Liver (tissue), 9 donors: Measurements from ENCODE around the gene KATNB1. TPM values are rescaled to one million over a fixed set of nuclear protein-coding genes. Genes with fewer than 3 reads are reported as not detected.

Experiments used
- DNase-seq: peaks from one replicate; pipeline ENCODE4 v3.0.0-alpha.2; 2017; ENCODE audit warnings: low spot score
- H3K27ac ChIP-seq, 2 donors: one replicate each; pipeline ENCODE4 v1.7.0; 2013; ENCODE audit warnings: inconsistent platforms in 2 of 2, low read length in 2 of 2, control low read depth in 1 of 2, low read depth in 1 of 2, mild to moderate bottlenecking in 1 of 2
- H3K27me3 ChIP-seq, 4 donors: one replicate each; pipeline versions ENCODE4 v1.6.1 to v1.7.0; 2013; ENCODE audit warnings: low read length in 3 of 4, inconsistent platforms in 1 of 4, mild to moderate bottlenecking in 1 of 4, moderate library complexity in 1 of 4; ENCODE audit not compliant: control insufficient read depth in 4 of 4, insufficient read depth in 4 of 4
- H3K36me3 ChIP-seq, 4 donors: one replicate each; pipeline versions ENCODE4 v1.6.1 to v1.7.0; 2013; ENCODE audit warnings: low read length in 3 of 4, mild to moderate bottlenecking in 3 of 4, low read depth in 1 of 4, moderate library complexity in 1 of 4; ENCODE audit not compliant: control insufficient read depth in 4 of 4, insufficient read depth in 3 of 4
- H3K4me1 ChIP-seq, 4 donors: one replicate each; pipeline versions ENCODE4 v1.6.1 to v1.7.0; 2013; ENCODE audit warnings: low read length in 3 of 4, mild to moderate bottlenecking in 3 of 4, moderate library complexity in 1 of 4; ENCODE audit not compliant: control insufficient read depth in 4 of 4, insufficient read depth in 4 of 4
- H3K4me3 ChIP-seq, 3 donors: one replicate each; pipeline versions ENCODE4 v1.6.1 to v1.7.0; 2013; ENCODE audit warnings: low read length in 3 of 3, control low read depth in 1 of 3, low read depth in 1 of 3, mild to moderate bottlenecking in 1 of 3
- H3K9ac ChIP-seq, 2 donors: one replicate each; pipeline ENCODE4 v1.7.0; 2013; ENCODE audit warnings: low read length in 2 of 2, mild to moderate bottlenecking in 2 of 2, moderate library complexity in 2 of 2, control low read depth in 1 of 2, low read depth in 1 of 2
- H3K9me3 ChIP-seq, 4 donors: one replicate each; pipeline versions ENCODE4 v1.6.1 to v1.7.0; 2013; ENCODE audit warnings: low read length in 3 of 4; ENCODE audit not compliant: control insufficient read depth in 4 of 4
- ATF3 ChIP-seq: IDR thresholded peaks from 2 replicates; pipeline ENCODE4 v1.6.1; 2016; ENCODE audit warnings: antibody characterized with exemption
- CTCF ChIP-seq: fragments of 150-350 bp; IDR thresholded peaks from 2 replicates; pipeline ENCODE4 v1.5.1; 2017; ENCODE audit warnings: improper control_type of control experiment, low read depth, low read length; ENCODE audit not compliant: missing input control
- EGR1 ChIP-seq, 2 donors: IDR thresholded peaks; 2 replicates each; pipeline ENCODE4 v1.6.1; 2016 to 2018; ENCODE audit warnings: antibody characterized with exemption in 2 of 2, low read depth in 2 of 2
- FOXA1 ChIP-seq: IDR thresholded peaks from 2 replicates; pipeline ENCODE4 v1.6.1; 2016; ENCODE audit warnings: antibody characterized with exemption
- FOXA2 ChIP-seq: IDR thresholded peaks from 2 replicates; pipeline ENCODE4 v1.6.1; 2016; ENCODE audit warnings: antibody characterized with exemption
- HNF4G ChIP-seq: IDR thresholded peaks from 2 replicates; pipeline ENCODE4 v1.6.1; 2016; ENCODE audit warnings: antibody characterized with exemption
- JUND ChIP-seq, 2 donors: IDR thresholded peaks; 2 replicates each; pipeline ENCODE4 v1.6.1; 2016; ENCODE audit warnings: antibody characterized with exemption in 2 of 2
- NR2F2 ChIP-seq: IDR thresholded peaks from 2 replicates; pipeline ENCODE4 v1.6.1; 2016; ENCODE audit warnings: antibody characterized with exemption
- RAD21 ChIP-seq, 2 donors: IDR thresholded peaks; 2 replicates each; pipeline ENCODE4 v1.6.1; 2016; ENCODE audit warnings: antibody characterized with exemption in 2 of 2, mild to moderate bottlenecking in 2 of 2
- REST ChIP-seq: IDR thresholded peaks from 2 replicates; pipeline ENCODE4 v1.6.1; 2016; ENCODE audit warnings: antibody characterized with exemption, mild to moderate bottlenecking
- RXRA ChIP-seq, 2 donors: IDR thresholded peaks; 2 replicates each; pipeline ENCODE4 v1.6.1; 2017 to 2018; ENCODE audit warnings: antibody characterized with exemption in 2 of 2, mild to moderate bottlenecking in 1 of 2
- SP1 ChIP-seq: IDR thresholded peaks from 2 replicates; pipeline ENCODE4 v1.6.1; 2018; ENCODE audit warnings: antibody characterized with exemption, mild to moderate bottlenecking
- TAF1 ChIP-seq: conservative IDR thresholded peaks from 2 replicates; pipeline ENCODE4 v1.6.1; 2016; ENCODE audit warnings: antibody characterized with exemption, mild to moderate bottlenecking
- YY1 ChIP-seq: IDR thresholded peaks from 2 replicates; pipeline ENCODE4 v1.6.1; 2016; ENCODE audit warnings: antibody characterized with exemption, mild to moderate bottlenecking
- ZBTB33 ChIP-seq: IDR thresholded peaks from 2 replicates; pipeline ENCODE4 v1.6.1; 2016; ENCODE audit warnings: antibody characterized with exemption
- WGBS: extraction: QIAGEN DNeasy Blood & Tissue Kit; methylation state at CpG from one replicate; pipeline ENCODE4 v1.1.7; 2013; 5-methylcytosine and 5-hydroxymethylcytosine counted together
- polyA plus RNA-seq, 2 donors: library from polyadenylated mRNA; stranded (reverse) in 1 of 2; unstranded in 1 of 2; fragments of 200-250 nt in 1 of 2; fragments of >200 nt in 1 of 2; fragmentation: Nextera tagmentation in 1 of 2; extraction: Ambion mirVana in 1 of 2; gene quantifications; one replicate each; pipeline versions ENCODE4 v1.2.1 to v1.2.3, GENCODE V29; 2013 to 2015
- total RNA-seq, 2 donors: library from RNA; depleted of rRNA; stranded (reverse); fragments of >200 nt; gene quantifications; one replicate each; pipeline ENCODE4 v1.2.3, GENCODE V29; 2014
- donor health status: healthy.
- donor health status: healthy.
- donor health status: healthy.
- donor health status: healthy.
- donor health status: healthy.

Gene KATNB1
- total and polyA plus RNA-seq, 4 donors: 4.5 to 16.4 (median 7.5) TPM

- TF ChIP-seq YY1: no peak
- WGBS: 96% methylated on average over 7 of the region's 7 CpGs
- H3K27me3 ChIP-seq: no peaks in the 10 kb centered on the region
- no peak overlapping the region for H3K4me3 ChIP-seq
- no peak overlapping the region for H3K9ac ChIP-seq
- peaks cover 0 to 3% (median 0%) of the 10 kb centered on the region in 4 donors for H3K36me3 ChIP-seq
- H3K4me1 ChIP-seq: no peaks in the 10 kb centered on the region
- H3K9me3 ChIP-seq: no peaks in the 10 kb centered on the region
- no peak overlapping the region for H3K27ac ChIP-seq
- no peak for DNase-seq
Observed at GRCh38 chr16:57747091-57747490, 11.5 kb downstream of the KATNB1 start.

- no peak for DNase-seq
- Histone ChIP-seq H3K4me1 (no peaks in the 10 kb centered on the region), H3K27ac (no peak overlapping the region), H3K36me3 (peaks cover 0 to 3% (median 0%) of the 10 kb centered on the region in 4 donors), H3K9ac (no peak overlapping the region), H3K9me3 (no peaks in the 10 kb centered on the region), H3K27me3 (no peaks in the 10 kb centered on the region), H3K4me3 (no peak overlapping the region)
- WGBS: 98% methylated on average over 12 of the region's 12 CpGs
- TF ChIP-seq RXRA (IDR thresholded peaks at IDR 0.05) (no peak), YY1 (no peak), HNF4G (no peak), REST (no peak), TAF1 (no peak), ATF3 (no peak), RAD21 (IDR thresholded peaks at IDR 0.05) (no peak), JUND (IDR thresholded peaks at IDR 0.05) (no peak), ZBTB33 (no peak), SP1 (no peak), NR2F2 (no peak), FOXA2 (no peak), EGR1 (IDR thresholded peaks at IDR 0.05; ENCODE audit: low read depth in 2 of 2) (no peak), CTCF (no peak), FOXA1 (no peak)
Observed at GRCh38 chr16:57747496-57747895, 11.9 kb downstream of the KATNB1 start.
